ENCODE results near the gene MYO1B. TPM values are rescaled to one million over a fixed set of nuclear protein-coding genes. Genes with fewer than 3 reads are reported as not detected.

MYO1B gene
- polyA plus RNA-seq, 4 donors: 101 to 126 (median 119) TPM

- DNase-seq (ENCODE audit: low read depth in 4 of 4, low spot score in 3 of 4): no peak
Observed at GRCh38 chr2:191255756-191256312, 10.6 kb downstream of the MYO1B start.

- DNase-seq (ENCODE audit: low read depth in 4 of 4, low spot score in 3 of 4): no peak
Observed at GRCh38 chr2:191257934-191258333, 12.7 kb downstream of the MYO1B start.

- no peak for DNase-seq (ENCODE audit: low read depth in 4 of 4, low spot score in 3 of 4)
Observed at GRCh38 chr2:191258996-191259395, 13.8 kb downstream of the MYO1B start.

GRCh38 chr2:191262436-191262835, 17.2 kb downstream of the MYO1B start:
- no peak for DNase-seq (ENCODE audit: low read depth in 4 of 4, low spot score in 3 of 4)

GRCh38 chr2:191263050-191263449, 17.8 kb downstream of the MYO1B start:
- no peak for DNase-seq (ENCODE audit: low read depth in 4 of 4, low spot score in 3 of 4)

DNA sequence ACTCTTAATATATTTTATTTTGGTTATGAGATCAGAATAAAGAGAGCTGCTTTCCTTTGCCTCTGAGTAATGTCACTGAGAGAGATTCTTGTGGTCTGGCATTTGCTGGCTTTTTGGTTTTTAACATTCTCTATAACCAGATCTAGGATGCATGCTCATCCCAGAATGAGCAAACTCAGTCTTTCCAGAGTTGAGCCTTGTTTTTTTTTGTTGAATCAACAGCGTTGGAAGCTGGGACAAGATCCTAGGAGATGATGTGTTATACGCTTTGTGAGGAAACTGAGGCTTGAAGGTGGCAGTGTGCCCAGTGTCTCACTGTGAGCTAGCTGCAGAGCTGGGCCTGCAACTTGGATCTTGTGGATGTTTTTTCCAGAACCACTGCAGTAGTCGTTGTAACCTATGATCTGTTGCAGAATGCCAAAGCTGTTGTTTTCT, 19.5 kb downstream of the MYO1B start:
- DNase-seq (ENCODE audit: low read depth in 4 of 4, low spot score in 3 of 4): no peak

- peak in 2 of 4 donors; percentile 49 to 60 for DNase-seq (ENCODE audit: low read depth in 4 of 4, low spot score in 3 of 4)
Observed at GRCh38 chr2:191265311-191266170, 20.3 kb downstream of the MYO1B start.

DNA sequence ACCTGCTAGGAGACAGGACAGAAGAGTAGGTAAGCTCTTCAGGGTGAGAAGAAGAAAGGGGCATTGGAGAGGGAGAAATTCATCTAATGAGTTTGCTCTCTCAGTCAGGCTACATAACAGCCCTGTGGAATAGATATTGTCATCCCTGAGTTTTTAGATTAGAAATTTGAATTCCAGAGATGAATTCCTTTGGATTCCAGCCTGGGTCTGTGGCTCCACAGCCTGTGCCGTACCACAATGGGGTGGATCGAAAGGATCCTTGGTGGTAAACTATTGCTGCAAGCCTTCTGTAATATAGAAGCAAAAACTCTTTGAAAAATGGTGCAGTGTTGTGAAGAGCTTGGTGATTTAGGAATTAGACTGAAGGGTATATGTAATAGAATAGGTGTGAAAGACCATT, 21.0 kb downstream of the MYO1B start:
- DNase-seq (ENCODE audit: low read depth in 4 of 4, low spot score in 3 of 4): no peak

DNA sequence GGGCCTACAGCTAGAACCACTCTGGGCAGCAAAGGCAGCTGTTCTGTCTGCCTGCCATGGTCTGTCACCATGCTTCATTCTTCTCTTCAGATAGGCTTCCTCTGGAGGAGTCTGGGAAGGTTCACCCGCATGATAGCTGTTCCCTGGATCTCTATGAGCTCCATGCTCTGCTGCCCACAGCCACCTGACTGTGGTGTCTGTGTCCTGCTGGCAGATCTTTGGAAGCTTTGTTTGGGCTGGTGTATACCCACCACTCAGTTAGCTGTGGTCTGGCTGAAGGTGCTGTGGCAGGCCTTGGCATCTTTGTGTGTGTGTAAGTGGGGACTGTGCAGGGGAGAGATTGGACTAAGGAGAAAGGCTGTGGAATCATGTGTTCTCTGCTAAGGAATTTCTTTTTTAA, 23.4 kb downstream of the MYO1B start:
- DNase-seq (ENCODE audit: low read depth in 4 of 4, low spot score in 3 of 4): no peak

DNA sequence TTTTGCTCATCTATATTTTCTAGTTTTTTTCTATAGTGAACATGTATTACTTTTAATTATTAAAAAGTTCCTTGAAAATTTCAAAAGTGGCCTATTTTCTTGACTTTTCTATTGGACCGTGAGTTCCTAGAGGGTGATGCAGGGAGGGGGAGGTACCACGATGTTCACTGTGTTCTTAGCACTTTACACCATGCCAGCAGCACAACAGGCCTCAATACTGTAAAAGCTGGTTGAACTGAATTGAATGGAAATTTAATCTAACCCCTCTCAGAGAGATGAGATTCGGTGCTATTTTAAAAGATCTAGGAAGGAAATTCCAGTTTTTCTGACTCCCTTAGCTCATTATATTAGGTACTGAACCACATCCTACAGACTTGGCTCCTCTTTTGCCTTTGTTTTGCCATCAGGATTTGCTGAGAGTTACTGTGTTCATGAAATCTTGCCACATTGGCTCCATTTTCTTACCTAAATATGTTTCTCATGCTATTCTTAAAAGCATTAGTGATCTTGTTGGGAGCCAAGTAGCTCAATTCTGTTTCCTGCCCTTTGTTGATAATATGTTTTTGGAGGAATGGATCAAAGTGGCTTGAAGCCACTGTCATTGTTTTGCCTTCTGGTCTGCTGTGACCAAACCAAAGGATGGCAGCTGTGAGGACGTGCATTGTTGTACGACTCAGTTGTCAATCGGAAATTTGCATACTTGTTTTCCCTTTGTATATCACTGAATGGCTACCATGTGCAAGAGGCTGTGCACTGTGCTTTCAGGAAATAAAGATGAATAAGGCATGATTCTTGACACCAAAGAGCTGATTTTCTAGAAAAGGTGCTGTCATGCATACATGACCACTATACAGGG, 25.3 kb downstream of the MYO1B start:
- no peak for DNase-seq (ENCODE audit: low read depth in 4 of 4, low spot score in 3 of 4)

- no peak for DNase-seq (ENCODE audit: low read depth in 4 of 4, low spot score in 3 of 4)
Observed at GRCh38 chr2:191272064-191272463, 26.9 kb downstream of the MYO1B start.

- no peak for DNase-seq (ENCODE audit: low read depth in 4 of 4, low spot score in 3 of 4)
Observed at GRCh38 chr2:191274413-191274815, 29.2 kb downstream of the MYO1B start.

DNA sequence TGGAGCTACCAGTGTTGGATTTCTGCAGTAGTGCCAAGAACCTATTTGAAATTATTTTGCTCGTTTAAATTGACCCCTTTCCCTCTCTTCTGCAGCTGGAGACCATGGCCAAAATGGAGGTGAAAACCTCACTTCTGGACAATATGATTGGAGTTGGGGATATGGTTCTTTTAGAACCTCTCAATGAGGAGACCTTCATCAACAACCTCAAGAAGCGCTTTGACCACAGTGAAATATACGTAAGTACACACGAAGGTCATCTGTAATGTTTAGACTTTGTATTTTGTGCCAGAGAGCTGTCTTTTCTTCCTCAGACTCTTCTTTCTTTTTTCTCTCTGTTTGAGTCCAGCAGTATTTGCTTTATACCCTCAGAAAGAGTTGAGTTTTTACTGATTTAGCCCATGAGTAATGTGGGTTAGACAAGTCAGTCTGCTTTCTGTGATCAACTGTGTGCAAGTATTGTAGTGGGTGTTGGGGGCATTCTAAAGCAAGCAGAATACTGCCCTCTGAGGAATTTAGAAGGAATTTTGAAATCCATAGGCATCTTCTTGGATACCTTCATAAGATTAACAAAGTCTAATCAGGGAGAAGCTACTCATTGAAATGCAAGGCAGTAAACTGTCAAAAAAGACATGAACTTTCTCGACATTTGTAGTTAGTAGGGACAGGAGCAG, 31.7 kb downstream of the MYO1B start:
- no peak for DNase-seq (ENCODE audit: low read depth in 4 of 4, low spot score in 3 of 4)

DNA sequence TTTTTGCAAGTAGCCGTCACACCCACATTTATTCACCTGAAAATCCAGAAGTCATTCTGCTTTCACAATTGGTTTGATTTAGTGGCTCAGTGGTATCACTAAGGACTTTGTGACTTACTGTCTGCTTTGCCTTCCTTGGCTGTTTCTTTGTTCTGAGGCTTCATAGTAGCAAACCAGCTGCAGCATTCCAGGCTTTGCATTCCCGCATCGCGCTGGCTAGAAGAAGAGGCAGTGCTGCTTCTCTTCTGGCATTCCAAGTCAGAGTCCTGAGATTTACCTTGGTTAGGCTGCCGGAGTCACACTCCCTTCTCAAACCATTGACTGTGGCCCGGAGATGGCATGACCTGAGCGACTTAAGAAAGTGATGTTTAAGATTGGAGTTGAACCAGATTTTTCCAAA, 35.1 kb downstream of the MYO1B start:
- DNase-seq (ENCODE audit: low read depth in 4 of 4, low spot score in 3 of 4): no peak

DNA sequence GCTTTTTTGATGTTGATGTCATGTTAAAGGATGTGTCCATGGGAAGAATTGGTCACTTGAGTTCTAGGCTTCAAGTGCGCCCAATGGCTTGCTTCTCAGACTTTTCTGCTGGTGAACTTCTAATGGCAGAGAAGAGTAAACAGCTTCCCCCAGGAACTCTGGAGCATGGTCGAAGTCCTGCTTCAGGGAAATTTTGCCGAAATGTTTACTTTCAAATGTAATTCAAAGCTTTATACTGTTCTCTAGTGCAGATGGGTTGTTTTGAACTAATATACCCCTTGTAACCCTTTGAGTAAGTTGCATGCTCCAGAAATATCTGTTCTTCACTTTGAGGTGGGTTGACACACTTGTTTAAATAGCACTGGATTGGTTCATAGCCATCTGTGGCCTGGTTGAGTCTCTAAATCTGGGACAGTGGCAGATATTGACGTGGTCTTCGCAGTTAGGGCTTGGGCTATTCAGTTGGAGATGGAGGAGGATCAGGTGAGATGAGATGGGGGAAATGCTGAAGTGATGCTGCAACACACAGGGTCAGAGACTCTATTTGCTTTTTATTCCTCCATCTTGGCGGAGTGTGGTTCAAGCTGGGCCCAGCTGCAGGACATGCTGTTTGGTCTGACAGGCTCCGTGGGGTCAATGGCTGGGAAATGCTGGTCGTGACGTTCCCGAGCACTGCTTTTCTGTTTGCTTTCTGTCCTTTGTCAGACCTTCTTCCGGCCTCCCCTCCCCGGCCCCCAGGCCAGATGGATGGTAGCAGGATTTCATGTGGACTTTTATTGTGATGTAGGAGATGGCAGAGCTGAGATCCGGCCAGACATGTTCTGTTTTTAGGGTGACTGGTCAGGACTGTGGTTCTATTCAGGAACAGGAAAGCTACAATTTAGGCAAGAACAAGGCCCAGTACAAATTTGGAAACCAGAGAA, 35.9 kb downstream of the MYO1B start:
- DNase-seq (ENCODE audit: low read depth in 4 of 4, low spot score in 3 of 4): no peak

DNA sequence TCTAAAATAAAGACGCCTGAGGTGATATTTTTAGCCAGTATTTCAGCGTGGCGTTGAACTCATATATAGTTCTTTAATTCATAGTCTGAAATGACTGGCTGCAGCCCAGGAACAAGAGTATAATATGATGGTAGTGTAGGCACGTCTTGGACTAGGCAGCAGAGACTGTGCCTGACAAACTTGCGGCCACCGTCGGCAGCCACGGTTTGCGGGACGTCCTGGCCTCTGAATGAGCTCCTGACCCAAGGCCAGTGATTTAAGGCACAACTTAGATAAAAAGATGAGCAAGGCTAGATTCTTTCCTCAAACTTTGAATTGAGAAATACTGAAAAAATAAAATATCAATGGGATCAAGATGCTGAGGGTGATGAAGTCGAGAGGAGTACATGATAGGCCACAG, 40.0 kb downstream of the MYO1B start:
- DNase-seq (ENCODE audit: low read depth in 4 of 4, low spot score in 3 of 4): no peak

- DNase-seq (ENCODE audit: low read depth in 4 of 4, low spot score in 3 of 4): no peak
Observed at GRCh38 chr2:191287820-191288219, 42.6 kb downstream of the MYO1B start.

GRCh38 chr2:191289049-191289448, 43.8 kb downstream of the MYO1B start:
- DNase-seq (ENCODE audit: low read depth in 4 of 4, low spot score in 3 of 4): no peak

GRCh38 chr2:191291471-191291870, 46.3 kb downstream of the MYO1B start:
- no peak for DNase-seq (ENCODE audit: low read depth in 4 of 4, low spot score in 3 of 4)

GRCh38 chr2:191292869-191293268, 47.7 kb downstream of the MYO1B start:
- DNase-seq (ENCODE audit: low read depth in 4 of 4, low spot score in 3 of 4): no peak
